ENCODE results near the gene RNF214.
"Not testable (repeated sequence)": the region's sequence is repeated elsewhere in the genome, so short reads cannot be mapped to it uniquely, and the experiment has no call there.

RNF214 gene

GRCh38 chr11:117203069-117203407 is 29.4 kb upstream of the RNF214 start:
- no peak for TF ChIP-seq CTCF (IDR thresholded peaks at IDR 0.05; ENCODE audit: insufficient read depth, missing control alignments)
- DNase-seq (ENCODE audit: insufficient read length, low spot score) (no peak), FAIRE-seq (no peak)

GRCh38 chr11:117204283-117205080 is 28.0 kb upstream of the RNF214 start:
- FAIRE-seq (no peak), DNase-seq (ENCODE audit: insufficient read length, low spot score) (no peak)
- TF ChIP-seq CTCF (IDR thresholded peaks at IDR 0.05; ENCODE audit: insufficient read depth, missing control alignments) = no peak

- FAIRE-seq = no peak
- DNase-seq (ENCODE audit: insufficient read length, low spot score) = no peak
- no peak for TF ChIP-seq CTCF (IDR thresholded peaks at IDR 0.05; ENCODE audit: insufficient read depth, missing control alignments)
Measured at GRCh38 chr11:117205211-117205818, 27.2 kb upstream of the RNF214 start.

- not testable (repeated sequence) for DNase-seq (ENCODE audit: insufficient read length, low spot score)
Measured at GRCh38 chr11:117206111-117206510, 26.4 kb upstream of the RNF214 start.

GRCh38 chr11:117206859-117207258 is 25.6 kb upstream of the RNF214 start:
- FAIRE-seq; DNase-seq (ENCODE audit: insufficient read length, low spot score): not testable (repeated sequence)

More at GRCh38 chr11:117206111-117206510, 26.4 kb upstream of the RNF214 start:
- FAIRE-seq = not testable (repeated sequence)

GRCh38 chr11:117207481-117207880 is 25.0 kb upstream of the RNF214 start:
- not testable (repeated sequence) for DNase-seq (ENCODE audit: insufficient read length, low spot score); FAIRE-seq

- DNase-seq (ENCODE audit: insufficient read length, low spot score); FAIRE-seq: not testable (repeated sequence)
Measured at GRCh38 chr11:117208710-117209109, 23.8 kb upstream of the RNF214 start.

- DNase-seq (ENCODE audit: insufficient read length, low spot score); FAIRE-seq: not testable (repeated sequence)
Measured at GRCh38 chr11:117209351-117210125, 22.9 kb upstream of the RNF214 start.

GRCh38 chr11:117210620-117211019 is 21.9 kb upstream of the RNF214 start:
- DNase-seq (ENCODE audit: insufficient read length, low spot score) = no peak
- no peak for FAIRE-seq
- TF ChIP-seq CTCF (IDR thresholded peaks at IDR 0.05; ENCODE audit: insufficient read depth, missing control alignments) = no peak

Data from D721Med (cell line).